GM12872 (cell line): ENCODE measurements around the gene ZNF479.

Experiments
- TF ChIP-seq, protein P1 (sequence below): IDR thresholded peaks from 3 replicates; pipeline ENCODE4 v1.5.1; 2011; ENCODE audit warnings: low read depth, mild to moderate bottlenecking, low read length, moderate library complexity; ENCODE audit not compliant: insufficient read depth

The ZNF479 gene

DNA sequence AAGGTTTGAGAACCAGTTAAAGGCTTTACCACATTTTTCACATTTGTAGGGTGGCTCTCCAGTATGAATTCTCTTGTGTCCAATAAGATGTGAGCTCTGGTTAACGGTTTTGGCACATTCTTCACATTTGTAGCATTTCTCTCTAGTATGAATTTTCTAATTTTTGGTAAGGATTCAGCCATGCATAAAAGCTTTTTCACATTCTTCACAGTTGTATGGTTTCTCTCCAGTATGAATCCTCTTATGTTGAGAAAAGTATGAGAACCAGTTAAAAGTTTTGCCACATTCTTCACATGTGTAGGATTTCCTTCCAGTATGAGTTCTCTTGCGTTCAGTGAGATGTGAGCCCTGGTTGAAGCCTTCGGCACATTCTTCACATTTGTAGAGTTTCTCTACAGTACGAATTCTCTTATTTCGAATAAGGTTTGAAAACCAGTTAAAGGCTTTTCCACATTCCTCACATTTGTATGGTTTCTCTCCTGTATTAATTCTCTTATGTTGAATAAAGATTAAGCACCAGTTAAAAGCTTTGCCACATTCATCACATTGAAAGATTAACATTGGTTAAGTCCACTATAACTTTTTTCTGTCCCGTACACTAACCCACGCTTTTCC is 33.2 kb upstream of the ZNF479 start:
- TF ChIP-seq, protein P1, sequence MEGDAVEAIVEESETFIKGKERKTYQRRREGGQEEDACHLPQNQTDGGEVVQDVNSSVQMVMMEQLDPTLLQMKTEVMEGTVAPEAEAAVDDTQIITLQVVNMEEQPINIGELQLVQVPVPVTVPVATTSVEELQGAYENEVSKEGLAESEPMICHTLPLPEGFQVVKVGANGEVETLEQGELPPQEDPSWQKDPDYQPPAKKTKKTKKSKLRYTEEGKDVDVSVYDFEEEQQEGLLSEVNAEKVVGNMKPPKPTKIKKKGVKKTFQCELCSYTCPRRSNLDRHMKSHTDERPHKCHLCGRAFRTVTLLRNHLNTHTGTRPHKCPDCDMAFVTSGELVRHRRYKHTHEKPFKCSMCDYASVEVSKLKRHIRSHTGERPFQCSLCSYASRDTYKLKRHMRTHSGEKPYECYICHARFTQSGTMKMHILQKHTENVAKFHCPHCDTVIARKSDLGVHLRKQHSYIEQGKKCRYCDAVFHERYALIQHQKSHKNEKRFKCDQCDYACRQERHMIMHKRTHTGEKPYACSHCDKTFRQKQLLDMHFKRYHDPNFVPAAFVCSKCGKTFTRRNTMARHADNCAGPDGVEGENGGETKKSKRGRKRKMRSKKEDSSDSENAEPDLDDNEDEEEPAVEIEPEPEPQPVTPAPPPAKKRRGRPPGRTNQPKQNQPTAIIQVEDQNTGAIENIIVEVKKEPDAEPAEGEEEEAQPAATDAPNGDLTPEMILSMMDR = no peak
